SH-SY5Y (cell line): Measurements from ENCODE around the gene TDP1.
A peak's percentile ranks its signal among the peaks of the same experiment; 100 is the strongest.

Source experiments
- GATA2 ChIP-seq: IDR thresholded peaks from 2 replicates; pipeline ENCODE4 v1.6.1; 2011; ENCODE audit warnings: mild to moderate bottlenecking, low read depth, low read length
- GATA3 ChIP-seq: IDR thresholded peaks from 2 replicates; pipeline ENCODE4 v1.6.1; 2011; ENCODE audit warnings: low read depth, mild to moderate bottlenecking, low read length, moderate library complexity

The TDP1 gene

DNA sequence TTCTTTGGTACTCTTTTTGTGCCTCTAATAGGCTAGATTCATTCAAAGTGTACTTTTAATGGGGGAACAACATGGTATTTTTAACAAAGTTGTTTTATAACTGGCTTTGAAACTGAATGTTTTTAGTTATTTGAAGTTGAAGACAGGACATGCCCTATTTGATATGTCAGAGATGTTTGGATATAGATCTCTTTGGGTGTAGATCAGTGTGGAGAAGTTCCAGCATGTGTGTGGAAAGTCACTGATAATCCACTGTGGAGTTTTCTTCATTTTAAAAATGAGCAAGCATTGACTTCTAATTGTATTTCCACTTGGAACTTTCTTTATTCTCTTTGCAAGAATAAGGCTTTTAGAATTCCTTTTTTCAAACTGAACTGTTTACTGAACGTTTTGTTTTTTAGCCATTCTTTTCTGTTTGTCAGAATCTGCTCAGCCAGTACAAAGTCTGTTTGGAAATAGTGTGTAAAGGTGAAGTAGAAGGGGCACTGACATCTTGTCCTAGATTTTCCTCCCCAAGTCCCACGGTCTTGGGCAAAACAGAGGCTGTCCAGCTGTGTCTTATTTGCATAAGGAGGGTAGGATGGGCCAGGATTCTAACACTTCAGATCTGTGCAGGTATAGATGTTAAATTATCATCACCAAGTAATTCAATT lies 35.0 kb downstream of the TDP1 start:
- TF ChIP-seq GATA3 (no peak), GATA2 (no peak)

DNA sequence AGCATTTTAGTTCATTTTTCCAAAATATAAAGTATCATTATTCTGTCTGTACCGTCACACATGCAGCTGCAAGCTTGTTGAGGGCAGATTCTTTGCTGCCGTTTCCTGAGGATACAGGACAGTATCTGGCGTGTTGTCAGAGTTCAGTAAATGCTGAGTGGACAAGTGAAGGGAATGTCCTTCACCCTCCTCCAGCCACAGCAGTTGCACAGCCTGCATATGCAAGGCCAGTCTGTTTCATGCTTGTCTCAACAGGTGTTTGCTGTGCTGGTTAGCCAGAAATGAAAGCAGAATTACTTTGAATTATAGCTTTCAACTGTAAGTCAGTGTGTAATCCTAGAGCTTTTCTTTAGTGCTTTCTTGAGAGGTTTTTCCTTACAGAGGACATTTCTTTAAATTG lies 36.5 kb downstream of the TDP1 start:
- no peak for TF ChIP-seq GATA2
- no peak for TF ChIP-seq GATA3

DNA sequence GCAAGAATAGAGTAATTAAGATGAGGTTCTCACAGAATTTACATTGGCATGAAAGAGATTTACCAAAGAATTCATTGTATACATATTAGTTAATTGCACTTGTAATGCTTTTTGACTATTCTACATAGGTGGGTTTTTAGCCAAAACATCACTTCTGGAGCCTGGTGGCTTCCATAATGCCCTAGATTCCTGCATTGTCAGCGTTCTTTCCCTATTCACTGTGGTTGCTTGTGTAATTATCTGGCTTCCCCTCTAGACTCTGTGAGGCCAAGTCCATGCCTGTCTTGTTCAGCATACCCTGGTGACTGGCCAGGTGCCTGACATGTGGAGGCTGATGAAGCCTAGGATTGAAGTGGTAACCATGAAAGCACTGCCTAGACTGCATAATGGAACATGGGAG lies 41.2 kb downstream of the TDP1 start:
- no peak for TF ChIP-seq GATA3
- TF ChIP-seq GATA2: no peak

DNA sequence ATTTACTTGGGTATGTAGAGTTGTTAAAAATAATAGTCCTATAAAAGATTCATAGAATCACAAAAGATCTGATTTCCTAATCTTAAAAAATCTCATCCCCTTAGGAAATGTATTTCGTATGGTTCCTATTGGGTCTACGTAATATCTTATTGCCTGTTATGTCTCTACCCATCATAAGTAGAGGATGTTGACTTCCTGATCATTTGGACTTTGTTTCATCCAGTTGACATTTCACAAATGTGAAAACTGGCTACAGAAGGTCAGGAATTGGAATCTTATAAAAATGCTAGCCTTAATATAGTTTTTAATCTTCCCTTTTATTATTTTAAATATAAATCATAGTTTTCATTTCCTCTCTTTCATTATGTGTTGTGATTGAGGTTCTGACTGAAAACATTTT lies 45.2 kb downstream of the TDP1 start:
- TF ChIP-seq GATA2 (no peak), GATA3 (no peak)

DNA sequence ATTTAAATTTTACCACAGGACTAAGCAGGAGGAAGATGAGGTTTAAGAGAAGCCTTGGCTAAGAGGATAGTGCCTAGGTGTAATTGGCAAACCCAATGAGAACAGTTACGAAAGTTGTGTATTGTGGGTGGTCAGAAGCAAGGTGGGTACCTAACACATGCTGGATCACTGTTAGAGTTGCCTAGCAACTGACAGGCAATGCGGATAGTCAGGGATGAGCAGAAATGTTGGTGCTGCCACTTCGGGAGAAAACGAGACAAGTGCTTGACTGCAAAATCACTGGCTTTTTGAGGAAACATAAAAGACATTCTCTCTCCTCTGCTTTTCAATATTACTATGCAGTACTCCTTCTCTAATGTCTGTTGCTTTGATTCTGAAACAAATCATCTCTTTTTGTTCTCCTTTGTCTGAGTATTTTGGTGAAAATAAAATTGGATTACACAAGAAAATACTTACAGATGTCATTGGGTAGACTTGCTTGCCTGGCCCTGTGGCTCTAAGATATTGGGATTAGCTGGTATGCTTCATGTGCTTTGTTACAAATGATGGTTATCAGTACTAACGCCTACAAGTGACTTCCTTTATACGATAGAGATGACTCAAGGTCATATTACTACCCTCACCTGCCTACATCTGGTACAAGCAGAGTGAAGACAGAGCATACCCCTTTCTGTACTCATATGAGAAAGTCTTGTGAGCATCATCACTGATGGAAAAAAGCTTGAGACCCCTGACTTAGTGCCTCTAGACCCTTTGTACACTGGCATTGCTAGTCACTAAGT lies 48.0 kb downstream of the TDP1 start:
- peak; percentile 31; the same call in 1 of the 2 replicates for TF ChIP-seq GATA2
- TF ChIP-seq GATA3: no peak

DNA sequence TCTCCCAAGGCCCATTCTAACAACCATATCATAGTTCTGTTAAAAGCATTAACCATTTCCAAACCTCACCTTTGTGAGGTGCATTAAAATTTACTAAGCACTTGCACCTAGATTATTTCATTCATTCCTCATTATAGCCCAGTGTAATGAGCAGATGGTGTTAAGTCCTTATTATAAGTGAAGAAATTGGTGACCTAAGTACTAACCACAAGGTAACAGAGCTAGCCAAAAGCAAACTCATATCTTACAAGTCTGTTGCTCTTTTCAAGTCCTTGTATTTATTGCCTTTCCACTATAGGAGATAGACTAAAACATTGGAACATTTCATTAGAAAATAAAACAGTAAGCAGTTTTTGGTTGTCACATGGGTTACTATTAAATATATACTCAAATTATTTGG lies 49.7 kb downstream of the TDP1 start:
- TF ChIP-seq GATA3: no peak

DNA sequence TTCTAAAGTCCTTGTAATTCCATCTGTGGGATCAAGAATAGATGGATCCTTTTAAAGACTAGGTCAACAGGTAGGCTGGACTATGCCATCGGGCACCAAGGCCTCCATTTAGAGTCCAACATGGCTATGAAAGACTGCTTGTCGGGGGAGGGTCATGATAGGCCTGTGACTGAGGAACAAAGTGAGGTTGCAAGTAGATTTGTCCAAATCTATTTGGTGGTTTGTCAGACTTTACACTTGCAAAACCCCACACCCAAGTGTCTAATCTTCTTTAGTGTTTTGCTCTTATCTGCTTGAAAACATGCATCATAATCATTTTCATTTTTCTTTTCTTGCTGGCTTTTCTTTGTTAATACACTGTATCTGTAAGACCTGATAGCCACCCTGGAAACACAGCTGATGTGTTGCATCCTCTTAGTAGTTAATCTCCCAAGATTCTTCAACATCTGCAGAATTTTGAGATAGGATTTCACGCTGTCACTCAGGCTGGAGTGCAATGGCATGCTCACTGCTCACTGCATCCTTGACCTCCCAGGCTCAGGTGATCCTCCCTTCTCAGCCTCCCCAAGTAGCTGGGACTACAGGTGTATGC lies 50.3 kb downstream of the TDP1 start:
- TF ChIP-seq GATA3 (no peak), GATA2 (no peak)

DNA sequence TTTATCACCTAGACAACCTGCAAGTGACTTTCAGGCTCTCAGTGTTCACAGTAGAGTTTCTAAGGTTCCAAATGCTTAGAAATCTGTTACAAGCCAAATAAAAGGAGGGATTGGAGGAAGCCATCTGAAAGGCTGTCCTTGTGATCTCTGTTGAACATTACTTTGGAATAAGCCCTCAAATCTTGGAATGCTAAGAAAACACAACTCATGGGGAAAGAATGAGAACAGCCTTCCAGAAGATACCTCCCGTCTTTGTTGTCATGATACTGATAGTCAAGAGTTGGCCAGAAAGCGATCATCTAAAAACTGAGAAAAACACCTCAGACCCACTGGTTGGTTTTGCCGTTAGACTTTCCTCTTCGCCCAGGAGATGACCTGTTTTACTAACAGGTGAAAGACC lies 61.6 kb downstream of the TDP1 start:
- no peak for TF ChIP-seq GATA2
- TF ChIP-seq GATA3: no peak

DNA sequence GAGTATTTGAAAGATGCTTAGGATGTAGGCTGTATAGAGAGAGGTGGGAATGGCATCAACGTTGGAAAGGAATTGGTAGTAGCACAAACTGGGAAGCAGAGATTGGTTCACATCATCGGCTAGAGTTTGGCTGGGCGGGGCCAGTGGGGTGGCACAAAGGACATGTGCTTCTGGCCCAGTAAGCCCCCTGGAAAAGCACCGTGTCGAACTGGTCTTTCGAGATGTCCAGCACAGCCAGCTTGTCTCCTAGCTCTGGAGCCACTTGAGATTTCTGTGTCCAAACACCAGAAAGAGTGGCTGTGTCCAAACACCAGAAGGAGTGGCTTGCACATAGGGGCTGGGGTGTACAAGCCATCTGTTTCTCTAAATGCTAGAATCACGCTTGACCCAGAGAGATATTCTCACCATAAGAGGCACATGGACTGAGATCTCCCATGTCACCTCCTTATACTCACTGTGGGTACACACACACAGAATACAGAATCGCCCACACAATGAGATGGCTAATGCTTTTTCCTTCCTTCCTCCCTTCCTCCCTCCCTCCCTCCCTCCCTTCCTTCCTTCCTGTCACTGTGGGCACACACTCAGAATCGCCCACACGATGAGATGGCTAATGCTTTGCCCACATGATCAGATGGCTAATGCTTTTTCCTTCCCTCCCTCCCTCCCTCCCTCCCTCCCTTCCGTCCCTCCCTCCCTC lies 64.2 kb downstream of the TDP1 start:
- TF ChIP-seq GATA3 (no peak), GATA2 (no peak)

DNA sequence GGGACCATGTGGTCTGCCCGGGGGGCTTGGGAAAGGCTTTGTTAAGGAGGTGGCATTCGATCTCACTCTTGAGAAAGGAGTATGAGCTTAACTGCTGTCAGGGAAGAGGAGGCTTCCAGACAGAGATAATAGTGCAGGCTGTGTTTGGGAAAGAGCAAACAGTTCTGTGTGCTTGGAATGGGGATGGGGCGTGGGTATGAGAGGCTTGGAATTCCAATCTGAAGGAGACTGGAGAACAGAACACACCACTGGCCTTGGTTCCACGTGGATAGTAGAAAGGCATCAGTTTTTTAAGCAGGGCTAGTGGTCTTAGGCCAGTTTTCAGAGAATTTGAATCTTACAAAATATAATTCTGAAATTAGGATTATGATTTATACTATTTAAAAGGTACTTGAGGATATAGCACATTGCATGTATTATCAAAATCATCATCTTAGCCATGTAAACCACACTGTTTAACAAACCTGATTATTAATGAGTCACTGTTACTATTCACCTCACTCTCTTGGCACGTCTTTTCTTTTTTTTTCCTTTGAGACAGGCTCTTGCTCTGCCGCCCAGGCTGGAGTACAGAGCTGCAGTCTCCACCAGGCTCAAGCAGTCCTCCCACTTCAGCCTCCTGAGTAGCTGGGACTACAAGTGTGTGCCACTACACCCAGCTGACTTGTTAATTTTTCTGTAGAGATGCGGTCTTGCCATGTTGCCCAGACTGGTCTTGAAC lies 67.6 kb downstream of the TDP1 start:
- TF ChIP-seq GATA2 (no peak), GATA3 (no peak)

DNA sequence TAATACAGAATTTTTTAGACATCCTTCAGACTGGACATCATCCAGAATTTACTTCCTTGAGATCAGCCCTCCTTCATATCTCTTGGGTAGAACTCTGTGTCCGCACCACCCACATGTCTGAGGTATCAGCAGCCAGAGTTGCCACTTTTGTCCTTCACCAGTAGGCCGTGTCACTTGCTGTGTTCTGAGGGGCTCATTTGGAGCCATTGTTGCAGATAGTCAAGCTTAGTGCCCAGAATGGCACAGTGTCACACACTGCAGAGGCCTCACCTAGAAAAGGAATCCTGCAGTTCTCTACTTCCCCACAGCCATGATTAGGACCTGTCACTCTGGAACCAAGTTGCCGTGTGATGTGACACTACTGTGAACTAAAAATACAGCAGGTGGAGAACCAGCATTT lies 69.2 kb downstream of the TDP1 start:
- TF ChIP-seq GATA2 (no peak), GATA3 (no peak)

DNA sequence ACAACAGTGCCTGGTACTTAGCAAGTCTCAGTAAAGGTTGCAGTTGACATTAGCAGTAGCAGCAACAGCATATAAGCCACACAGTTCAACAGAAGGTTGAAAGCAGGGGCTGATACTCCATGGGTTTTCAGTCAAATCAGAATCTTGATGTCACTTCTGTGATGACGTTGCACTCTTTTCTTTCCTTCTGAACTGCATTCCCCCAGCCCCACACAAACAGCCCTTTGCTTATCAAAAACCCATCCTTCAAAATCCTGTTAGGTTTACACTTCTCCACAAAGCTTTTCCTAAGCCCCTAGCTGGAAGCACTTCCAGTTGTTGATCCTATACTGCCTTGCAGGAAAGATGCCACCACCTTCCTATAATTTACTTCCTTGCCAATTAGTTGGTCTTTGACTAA lies 72.1 kb downstream of the TDP1 start:
- TF ChIP-seq GATA3: no peak

DNA sequence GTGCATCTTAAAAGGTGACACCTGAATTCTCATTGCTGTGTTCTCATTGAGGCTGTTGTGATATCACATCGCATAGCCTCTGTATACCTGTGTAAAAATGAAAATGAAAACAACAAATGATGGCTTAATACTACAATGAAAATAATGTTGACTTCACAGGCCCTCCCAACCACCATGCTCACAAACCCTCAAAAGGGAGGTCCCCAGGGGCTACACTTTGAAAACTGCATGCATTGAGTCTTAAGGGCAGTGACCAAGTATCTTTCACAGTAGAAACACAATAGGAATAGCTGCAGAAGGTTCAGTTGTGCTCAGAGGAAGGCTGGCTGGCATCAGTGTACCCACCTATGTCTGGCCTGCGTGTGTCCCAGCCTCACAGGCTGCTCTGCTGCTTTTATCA lies 78.4 kb downstream of the TDP1 start:
- no peak for TF ChIP-seq GATA3
